Endothelial cell (in vitro differentiated cells): Measurements from ENCODE around the gene WDFY2. TPM values are rescaled to one million over a fixed set of nuclear protein-coding genes. Genes with fewer than 3 reads are reported as not detected.
"Not testable (repeated sequence)": the region's sequence is repeated elsewhere in the genome, so short reads cannot be mapped to it uniquely, and the experiment has no call there.

Experiments
- DNase-seq: peaks from one replicate; pipeline ENCODE4 v3.0.0; 2021; ENCODE audit warnings: low spot score
- H3K27ac Mint-ChIP-seq: one replicate; pipeline ENCODE4 v1.8.0; 2021; ENCODE audit warnings: mixed read lengths, inconsistent platforms; ENCODE audit not compliant: unreplicated experiment
- H3K27me3 Mint-ChIP-seq: one replicate; pipeline ENCODE4 v1.8.0; 2021; ENCODE audit warnings: mild to moderate bottlenecking, moderate library complexity, mixed read lengths, inconsistent platforms; ENCODE audit not compliant: unreplicated experiment
- H3K36me3 Mint-ChIP-seq: one replicate; pipeline ENCODE4 v1.8.0; 2021; ENCODE audit warnings: mild to moderate bottlenecking, low read depth, mixed read lengths, inconsistent platforms; ENCODE audit not compliant: unreplicated experiment
- H3K4me1 Mint-ChIP-seq: one replicate; pipeline ENCODE4 v1.8.0; 2021; ENCODE audit warnings: mild to moderate bottlenecking, mixed read lengths, inconsistent platforms; ENCODE audit not compliant: unreplicated experiment
- H3K4me3 Mint-ChIP-seq: one replicate; pipeline ENCODE4 v1.8.0; 2021; ENCODE audit warnings: mild to moderate bottlenecking, mixed read lengths, inconsistent platforms; ENCODE audit not compliant: unreplicated experiment
- H3K9me3 Mint-ChIP-seq: one replicate; pipeline ENCODE4 v1.8.0; 2021; ENCODE audit warnings: mixed read lengths, inconsistent platforms; ENCODE audit not compliant: unreplicated experiment
- total RNA-seq: library from RNA; stranded (reverse); fragmentation: NEBNext Ultra II Directional; extraction: Animal tissue kit (Norgen Biotek cat#: 25700); gene quantifications from one replicate; pipeline ENCODE4 v1.2.1, GENCODE V29; 2021; ENCODE audit not compliant: unreplicated experiment
- TF ChIP-seq, protein P1 (sequence below): fragments of 200-600 bp; sonication (generic); IDR thresholded peaks from one replicate; pipeline ENCODE4 v1.5.0; 2021; ENCODE audit warnings: antibody characterized with exemption; ENCODE audit not compliant: unreplicated experiment

The WDFY2 gene
- total RNA-seq, 1 donor from 2014 or later = 22.7 TPM

DNA sequence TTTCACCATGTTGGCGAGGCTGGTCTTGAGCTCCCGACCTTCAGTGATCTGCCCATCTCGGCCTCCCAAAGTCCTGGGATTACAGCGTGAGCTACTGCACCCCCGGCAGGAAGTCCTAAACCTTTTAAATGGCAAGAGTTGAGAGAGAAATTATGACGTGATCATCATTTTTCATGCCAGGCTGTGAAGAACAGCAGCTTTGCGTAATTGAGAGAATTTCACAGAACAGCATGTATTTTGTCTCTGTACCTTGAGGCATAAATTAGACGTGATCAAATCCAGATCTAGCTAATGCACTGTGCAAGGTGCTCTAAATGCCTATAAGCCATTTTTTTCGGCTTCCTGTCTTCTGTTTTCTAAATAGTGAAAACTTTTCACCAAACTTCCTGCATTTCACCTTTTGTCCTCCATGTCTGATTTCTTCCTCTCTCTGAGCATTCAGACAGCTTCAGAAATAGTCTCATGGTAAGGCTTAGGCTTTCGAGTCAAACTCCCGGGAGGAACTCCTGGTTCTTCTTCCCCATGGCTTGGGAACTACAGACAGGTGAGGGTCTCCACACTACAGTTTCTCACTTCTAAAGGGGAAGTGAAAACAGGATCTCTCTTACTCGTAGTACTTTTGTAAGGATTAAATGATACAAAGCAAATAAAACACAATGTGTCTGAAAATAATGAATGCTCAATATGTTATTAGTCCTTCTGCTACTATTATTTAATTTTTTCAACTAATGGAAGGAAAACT lies 51.0 kb downstream of the WDFY2 start:
- TF ChIP-seq, protein P1, sequence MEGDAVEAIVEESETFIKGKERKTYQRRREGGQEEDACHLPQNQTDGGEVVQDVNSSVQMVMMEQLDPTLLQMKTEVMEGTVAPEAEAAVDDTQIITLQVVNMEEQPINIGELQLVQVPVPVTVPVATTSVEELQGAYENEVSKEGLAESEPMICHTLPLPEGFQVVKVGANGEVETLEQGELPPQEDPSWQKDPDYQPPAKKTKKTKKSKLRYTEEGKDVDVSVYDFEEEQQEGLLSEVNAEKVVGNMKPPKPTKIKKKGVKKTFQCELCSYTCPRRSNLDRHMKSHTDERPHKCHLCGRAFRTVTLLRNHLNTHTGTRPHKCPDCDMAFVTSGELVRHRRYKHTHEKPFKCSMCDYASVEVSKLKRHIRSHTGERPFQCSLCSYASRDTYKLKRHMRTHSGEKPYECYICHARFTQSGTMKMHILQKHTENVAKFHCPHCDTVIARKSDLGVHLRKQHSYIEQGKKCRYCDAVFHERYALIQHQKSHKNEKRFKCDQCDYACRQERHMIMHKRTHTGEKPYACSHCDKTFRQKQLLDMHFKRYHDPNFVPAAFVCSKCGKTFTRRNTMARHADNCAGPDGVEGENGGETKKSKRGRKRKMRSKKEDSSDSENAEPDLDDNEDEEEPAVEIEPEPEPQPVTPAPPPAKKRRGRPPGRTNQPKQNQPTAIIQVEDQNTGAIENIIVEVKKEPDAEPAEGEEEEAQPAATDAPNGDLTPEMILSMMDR = no peak

DNA sequence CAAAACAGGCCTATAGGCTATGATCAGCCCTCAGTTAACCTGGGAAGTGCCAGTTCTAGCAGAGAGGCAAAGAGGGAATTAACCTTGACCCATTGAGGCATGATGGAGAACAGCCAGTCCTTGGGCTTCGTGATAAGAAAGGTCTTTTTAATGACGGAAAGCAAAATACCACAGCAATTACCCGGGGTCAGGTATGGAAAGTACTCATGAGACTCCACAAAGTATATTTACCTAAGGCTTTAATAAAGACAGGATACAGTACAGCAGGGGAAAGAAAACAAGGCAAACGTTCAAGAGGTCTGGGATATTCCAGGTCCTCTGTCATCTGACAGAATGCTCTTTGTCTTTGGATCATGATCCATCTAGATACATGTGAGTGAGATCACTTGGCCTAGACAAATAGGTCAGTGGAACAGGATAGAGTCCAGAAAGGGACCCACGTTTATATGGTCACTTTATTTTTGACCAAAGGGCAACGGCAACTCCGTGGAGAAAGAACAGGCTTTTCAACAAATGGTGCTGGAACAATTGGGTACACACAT lies 52.2 kb downstream of the WDFY2 start:
- H3K36me3 Mint-ChIP-seq = peaks cover 9% of the 10 kb centered on the region
- H3K4me1 Mint-ChIP-seq = peaks cover 49% of the 10 kb centered on the region
- H3K27me3 Mint-ChIP-seq = peaks cover 2% of the 10 kb centered on the region
- peak overlapping the region; percentile 21 for H3K27ac Mint-ChIP-seq
- H3K4me3 Mint-ChIP-seq = no peak overlapping the region
- TF ChIP-seq, protein P1 = no peak
- no peaks in the 10 kb centered on the region for H3K9me3 Mint-ChIP-seq
- DNase-seq = no peak

More for the DNA sequence above, 51.0 kb downstream of the WDFY2 start:
- Mint-ChIP-seq H3K27me3 (peaks cover 2% of the 10 kb centered on the region), H3K36me3 (peaks cover 9% of the 10 kb centered on the region), H3K4me1 (peaks cover 49% of the 10 kb centered on the region), H3K4me3 (no peak overlapping the region), H3K9me3 (no peaks in the 10 kb centered on the region), H3K27ac (peak overlapping the region; percentile 79)
- DNase-seq = no peak

DNA sequence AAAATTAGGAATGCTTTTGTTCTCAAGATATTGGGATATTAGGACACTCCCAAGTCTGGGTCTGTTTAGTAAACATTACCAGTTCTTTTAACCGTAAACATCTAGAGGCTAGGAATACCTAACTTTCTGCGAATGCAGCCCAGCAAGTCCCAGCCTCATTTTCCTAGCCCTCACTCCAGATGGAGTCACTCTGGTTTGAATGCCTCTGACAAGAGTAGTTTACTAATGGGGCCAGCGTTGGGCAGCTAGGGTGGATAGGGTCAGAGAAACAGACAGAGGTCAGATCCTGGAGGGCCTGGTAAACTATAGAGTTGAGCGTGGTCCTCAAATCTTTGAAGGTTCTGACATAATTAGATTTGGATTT lies 53.6 kb downstream of the WDFY2 start:
- no peak for DNase-seq
- H3K4me1 Mint-ChIP-seq = peaks cover 44% of the 10 kb centered on the region
- H3K9me3 Mint-ChIP-seq = no peaks in the 10 kb centered on the region
- TF ChIP-seq, protein P1 = no peak
- H3K36me3 Mint-ChIP-seq = peaks cover 9% of the 10 kb centered on the region
- no peak overlapping the region for H3K4me3 Mint-ChIP-seq
- H3K27ac Mint-ChIP-seq = no peak overlapping the region
- H3K27me3 Mint-ChIP-seq = peaks cover 2% of the 10 kb centered on the region

DNA sequence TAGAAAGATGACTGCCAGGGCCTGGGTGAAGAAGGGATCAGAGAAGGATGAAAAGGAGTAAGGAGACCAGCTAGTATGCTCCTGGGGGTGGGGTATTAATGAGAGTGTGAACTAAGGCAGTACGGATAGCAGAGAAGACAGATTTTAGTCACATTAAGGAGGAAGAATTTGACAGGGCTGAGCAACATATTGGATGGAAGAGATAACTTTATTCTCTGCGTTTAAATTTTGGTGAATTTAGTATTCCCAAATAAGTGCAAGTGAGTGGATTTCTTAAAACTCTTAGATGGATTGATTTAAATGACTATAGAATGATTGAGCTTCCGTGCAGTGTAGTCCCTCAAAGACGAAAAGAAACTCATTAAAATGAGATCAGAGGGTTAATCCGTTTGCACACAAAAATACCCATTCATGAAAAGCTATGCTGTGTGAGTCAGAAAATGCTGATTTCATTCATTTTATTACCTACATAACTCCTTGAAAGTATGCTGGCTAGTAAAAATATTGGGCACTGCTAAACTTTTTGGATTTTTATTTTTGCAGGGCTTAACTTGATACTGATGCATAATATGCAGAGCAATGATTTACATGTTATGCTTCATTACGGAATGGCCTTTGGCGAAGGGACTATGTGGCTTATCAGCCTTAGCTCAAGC lies 54.1 kb downstream of the WDFY2 start:
- H3K9me3 Mint-ChIP-seq = no peaks in the 10 kb centered on the region
- peaks cover 44% of the 10 kb centered on the region for H3K4me1 Mint-ChIP-seq
- no peak for DNase-seq
- peaks cover 9% of the 10 kb centered on the region for H3K36me3 Mint-ChIP-seq
- no peak overlapping the region for H3K27ac Mint-ChIP-seq
- peaks cover 2% of the 10 kb centered on the region for H3K27me3 Mint-ChIP-seq
- no peak overlapping the region for H3K4me3 Mint-ChIP-seq
- TF ChIP-seq, protein P1 = no peak

DNA sequence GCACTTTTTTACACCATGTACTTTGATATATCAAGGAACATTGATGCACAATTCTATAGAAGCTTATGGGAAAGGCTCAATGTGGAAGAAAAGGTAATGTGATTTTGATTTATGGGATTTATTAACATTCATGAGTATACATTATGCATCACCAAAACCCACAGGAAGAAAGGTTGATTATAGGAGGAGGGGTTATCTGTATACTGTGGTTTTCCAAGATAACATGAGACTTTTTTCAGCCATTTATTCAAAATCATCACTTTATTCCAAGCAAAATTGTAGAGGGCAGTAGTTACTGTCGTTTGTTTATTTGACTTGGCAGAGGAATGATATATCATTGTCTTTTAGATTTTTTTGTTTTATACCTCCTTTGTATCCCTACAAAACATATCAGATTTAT lies 54.9 kb downstream of the WDFY2 start:
- no peak overlapping the region for H3K27ac Mint-ChIP-seq

DNA sequence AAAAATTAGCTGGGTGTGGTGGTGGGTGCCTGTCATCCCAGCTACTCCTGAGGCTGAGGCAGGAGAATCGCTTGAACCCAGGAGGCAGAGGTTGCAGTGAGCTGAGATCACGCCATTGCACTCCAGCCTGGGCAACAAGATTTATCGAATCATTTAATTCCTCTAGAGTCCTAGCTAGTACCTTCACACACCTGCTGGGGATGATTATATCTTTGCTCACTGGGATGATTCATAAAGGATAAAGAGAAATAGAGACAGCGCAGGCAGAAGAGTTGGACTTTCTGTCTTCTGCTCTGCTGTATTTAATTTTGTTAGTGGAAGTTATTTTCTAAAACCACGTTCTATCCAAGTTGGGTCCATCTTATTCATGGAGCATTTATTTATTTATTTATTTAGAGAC lies 56.4 kb downstream of the WDFY2 start:
- DNase-seq, H3K9me3 Mint-ChIP-seq, H3K27ac Mint-ChIP-seq, H3K36me3 Mint-ChIP-seq, H3K4me3 Mint-ChIP-seq, H3K27me3 Mint-ChIP-seq: not testable (repeated sequence)
- peaks cover 52% of the 10 kb centered on the region for H3K4me1 Mint-ChIP-seq

More for the DNA sequence above, 54.9 kb downstream of the WDFY2 start:
- no peak for DNase-seq
- H3K4me3 Mint-ChIP-seq = no peak overlapping the region
- peaks cover 48% of the 10 kb centered on the region for H3K4me1 Mint-ChIP-seq
- TF ChIP-seq, protein P1 = no peak
- peaks cover 9% of the 10 kb centered on the region for H3K36me3 Mint-ChIP-seq
- H3K27me3 Mint-ChIP-seq = peaks cover 6% of the 10 kb centered on the region
- H3K9me3 Mint-ChIP-seq = no peaks in the 10 kb centered on the region
